K562 (cell line): ENCODE measurements around the gene THADA. TPM values are rescaled to one million over a fixed set of nuclear protein-coding genes. Genes with fewer than 3 reads are reported as not detected.

Experiments used
- ATAC-seq: fragments of 200-7000 bp; cut with Tn5 transposase; 3 replicates; pipeline ENCODE4 v1.9.1; 2020; ENCODE audit warnings: moderate library complexity
- BruUV-seq: library from RNA; stranded (reverse); fragments of 400-500 nt; replicated peaks from 2 replicates; lab custom pipeline; 2021; lab: Mats Ljungman, UMichigan
- CTCF ChIA-PET: fragments of 300-600 bp; formaldehyde crosslinking; extraction: SDS; loops from one replicate; lab custom pipeline; 2021; ENCODE audit warnings: low intra/inter-chr PET ratio; lab: Yijun Ruan, JAX
- POLR2A ChIA-PET: fragments of 300-600, 350-650 bp; sonication (Branson Sonifier 250); formaldehyde crosslinking; extraction: SDS; loops from one replicate; lab custom pipeline; 2021; ENCODE audit warnings: antibody characterized with exemption, inconsistent platforms; lab: Yijun Ruan, JAX
- DNase-seq, 4 experiments: peaks; one replicate each; pipeline versions ENCODE4 v3.0.0 to v3.0.0-alpha.2; 2011 to 2018; ENCODE audit warnings: low spot score in 3 of 4, mixed read lengths in 3 of 4; ENCODE audit errors: extremely low read depth in 1 of 4
- FAIRE-seq: peaks from 2 replicates; lab custom pipeline; 2011; peaks lifted over from hg19 to GRCh38; lab: Jason Lieb, UNC
- H2AFZ ChIP-seq: 2 replicates; pipeline ENCODE4 v1.6.0; 2011; ENCODE audit warnings: low read depth, low read length, control low read depth, inconsistent platforms
- H3K27ac ChIP-seq: fragments of 200-600 bp; 3 replicates; pipeline ENCODE4 v1.8.0; 2011; ENCODE audit warnings: low read depth, mild to moderate bottlenecking, control low read depth, inconsistent platforms, low read length, moderate library complexity, mixed read lengths; ENCODE audit errors: extremely low read depth
- H3K27me3 ChIP-seq, 2 experiments: fragments of 300-600 bp in 1 of 2; 2 replicates in 1 of 2; 3 replicates in 1 of 2; pipeline versions ENCODE4 v1.6.0 to v1.8.0; 2011; ENCODE audit warnings: inconsistent platforms in 2 of 2, low read length in 2 of 2, mild to moderate bottlenecking in 1 of 2, mixed read lengths in 1 of 2, moderate library complexity in 1 of 2; ENCODE audit not compliant: control insufficient read depth in 2 of 2, insufficient read depth in 2 of 2
- H3K36me3 ChIP-seq: fragments of 300-600 bp; 3 replicates; pipeline ENCODE4 v1.8.0; 2011; ENCODE audit warnings: mild to moderate bottlenecking, low read length, inconsistent platforms; ENCODE audit not compliant: control insufficient read depth, insufficient read depth
- H3K4me1 ChIP-seq, 2 experiments: fragments of 200-600 bp in 1 of 2; replicated peaks in 1 of 2; 2 replicates in 1 of 2; 3 replicates in 1 of 2; pipeline versions ENCODE4 v1.5.1 to v1.8.0; 2011; ENCODE audit warnings: inconsistent platforms in 2 of 2, low read length in 2 of 2, mild to moderate bottlenecking in 1 of 2, mixed read lengths in 1 of 2, moderate library complexity in 1 of 2; ENCODE audit not compliant: control insufficient read depth in 2 of 2, insufficient read depth in 2 of 2
- H3K4me2 ChIP-seq: 2 replicates; pipeline ENCODE4 v1.6.1; 2011; ENCODE audit warnings: low read length, control low read depth, inconsistent platforms, mixed read lengths; ENCODE audit not compliant: insufficient read depth
- H3K4me3 ChIP-seq: fragments of 200-600 bp; sonication (generic), shearing (Covaris generic); 2 replicates; pipeline ENCODE4 v1.5.1; 2016; ENCODE audit warnings: control low read depth, inconsistent platforms
- H3K79me2 ChIP-seq: fragments of 200-600 bp; 3 replicates; pipeline ENCODE4 v1.8.0; 2011; ENCODE audit warnings: low read length, inconsistent platforms; ENCODE audit not compliant: control insufficient read depth, insufficient read depth
- H3K9ac ChIP-seq, 2 experiments: 2 replicates each; pipeline versions ENCODE4 v1.6.0 to v1.6.1; 2011; ENCODE audit warnings: low read depth in 2 of 2, low read length in 2 of 2, control low read depth in 1 of 2, inconsistent platforms in 1 of 2, mild to moderate bottlenecking in 1 of 2, mixed read lengths in 1 of 2; ENCODE audit not compliant: insufficient read depth in 1 of 2
- H3K9me1 ChIP-seq: one replicate; pipeline ENCODE4 v1.6.0; 2011; ENCODE audit warnings: inconsistent platforms, mild to moderate bottlenecking, low read length, moderate library complexity; ENCODE audit not compliant: control insufficient read depth, insufficient read depth
- H3K9me3 ChIP-seq: replicated peaks from 2 replicates; pipeline ENCODE4 v1.5.1; 2011; ENCODE audit warnings: low read depth, low read length, inconsistent platforms; ENCODE audit not compliant: control insufficient read depth, insufficient read depth
- H4K20me1 ChIP-seq: replicated peaks from 2 replicates; pipeline ENCODE4 v1.6.1; 2011; ENCODE audit warnings: low read length, inconsistent platforms, mixed read lengths; ENCODE audit not compliant: control insufficient read depth, insufficient read depth
- L3MBTL2 ChIP-seq: fragments of 450-650 bp; IDR thresholded peaks from 2 replicates; pipeline ENCODE4 v1.6.1; 2016; ENCODE audit warnings: mild to moderate bottlenecking, moderate library complexity
- RBM39 ChIP-seq: fragments of 200-400 bp; formaldehyde crosslinking; optimal IDR thresholded peaks from 2 replicates; pipeline ENCODE3; 2018; ENCODE audit warnings: low read depth, low read length
- SIN3B ChIP-seq: fragments of 450-650 bp; IDR thresholded peaks from 2 replicates; pipeline ENCODE4 v1.6.1; 2017; ENCODE audit warnings: low read depth, mild to moderate bottlenecking, moderate library complexity
- SP1 ChIP-seq: sonication (generic); formaldehyde crosslinking; IDR thresholded peaks from 2 replicates; pipeline ENCODE4 v1.8.1; 2022; ENCODE audit warnings: mild to moderate bottlenecking, missing genetic modification reagents
- ZKSCAN1 ChIP-seq: fragments of 150-350 bp; IDR thresholded peaks from 2 replicates; pipeline ENCODE4 v1.6.1; 2016; ENCODE audit warnings: low read depth, low read length
- WGBS: fragments of 100-300 bp; shearing (Covaris generic); methylation state at CpG from one replicate; pipeline ENCODE4 v1.1.6; 2016; ENCODE audit warnings: low coverage, mixed read lengths; ENCODE audit not compliant: insufficient coverage; ENCODE audit errors: missing lambda C conversion rate; 5-methylcytosine and 5-hydroxymethylcytosine counted together
- in situ Hi-C: fragments of 300-500 bp; cut with MboI; formaldehyde crosslinking; loops from 4 replicates; pipeline ENCODE4 v1.15.0; 2018; ENCODE audit warnings: inconsistent platforms, mixed read lengths
- intact Hi-C: fragments of 100-400 bp; cut with micrococcal nuclease; formaldehyde crosslinking; loops from 2 replicates; pipeline ENCODE4 v1.14.2; 2022
- polyA plus RNA-seq, 8 experiments: library from polyadenylated mRNA; depleted of rRNA in 4 of 8; stranded (reverse) in 5 of 8; unstranded in 3 of 8; fragments of >200 nt; fragmentation: Nextera tagmentation in 2 of 8; fragmentation: Illumina TruSeq in 1 of 8; extraction: Ambion mirVana in 2 of 8; extraction: Trizol in 1 of 8; gene quantifications; 2 replicates each; pipeline versions ENCODE4 v1.2.1 to v1.2.3, GENCODE V29; 2011 to 2014; ENCODE audit warnings: inconsistent platforms in 1 of 8, missing spikeins in 1 of 8
- total RNA-seq, 7 experiments: library from RNA; depleted of rRNA in 6 of 7; stranded (reverse); fragments of >200 nt in 6 of 7; fragmentation: Illumina TruSeq in 2 of 7; extraction: Trizol in 2 of 7; gene quantifications; 2 replicates each; pipeline versions ENCODE4 v1.2.1 to v1.2.3, GENCODE V29; 2011 to 2021; ENCODE audit warnings: low replicate concordance in 1 of 7

The THADA gene
- total and polyA plus RNA-seq, 9 of the 15 experiments (the other 6 are each of a cell fraction or from before 2014, with no cell fraction given): 17.8 to 34.7 (median 31.9) TPM

DNA sequence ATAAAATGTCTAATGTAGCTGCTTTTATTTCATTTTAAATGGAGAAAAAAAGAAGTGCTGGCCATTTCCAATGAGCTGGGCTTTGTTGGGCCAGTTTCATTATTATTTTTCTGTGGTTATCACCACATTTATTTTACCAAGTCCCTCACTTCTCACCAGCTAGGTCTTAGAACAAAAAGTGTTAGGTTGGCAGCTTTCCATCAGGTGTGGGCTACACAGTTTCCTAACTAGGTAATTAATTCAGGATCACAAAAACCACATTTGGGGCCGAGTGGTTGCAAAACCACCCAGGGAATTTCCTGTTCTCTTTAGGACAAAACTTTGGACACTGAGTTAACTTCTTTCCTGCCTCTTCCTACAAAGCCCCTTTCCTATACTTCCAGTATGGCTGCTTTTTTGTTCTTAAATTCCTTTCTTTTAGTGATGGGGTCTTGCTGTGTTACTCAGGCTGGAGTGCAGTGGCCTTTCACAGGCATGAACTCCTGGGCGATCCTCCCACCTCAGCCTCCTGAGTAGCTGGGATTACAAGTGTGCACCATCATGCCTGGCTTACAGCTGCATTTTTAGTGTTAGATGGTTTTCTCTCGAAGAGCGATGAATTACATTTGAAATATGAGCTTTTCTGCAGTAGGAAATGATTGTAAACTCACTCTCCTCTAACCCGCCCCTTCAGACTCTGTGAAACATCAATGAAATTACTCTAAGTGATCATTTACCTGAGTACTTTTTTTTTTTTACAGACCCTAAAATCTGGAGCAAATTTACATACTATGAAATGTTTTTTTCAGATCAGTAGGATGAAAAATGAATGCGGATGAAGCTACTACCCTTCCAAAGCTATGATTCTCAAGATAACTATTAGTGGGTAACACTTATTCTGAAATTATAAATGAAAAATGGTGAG, 366.8 kb downstream of the THADA start:
- H3K4me2 ChIP-seq: no peak overlapping the region

More for the DNA sequence above, 366.8 kb downstream of the THADA start:
- Histone ChIP-seq H3K79me2 (peaks cover 38% of the 10 kb centered on the region), H3K4me1 (peaks cover 12 to 40% of the 10 kb centered on the region in 2 experiments; a peak in 4 of 5 replicates), H3K9me1 (no peaks in the 10 kb centered on the region), H3K27ac (no peak overlapping the region), H3K9me3 (no peaks in the 10 kb centered on the region), H3K4me3 (no peak overlapping the region), H3K9ac (no peak overlapping the region), H4K20me1 (no peaks in the 10 kb centered on the region; the same call in 1 of the 2 replicates), H2AFZ (no peak overlapping the region), H3K27me3 (no peaks in the 10 kb centered on the region), H3K36me3 (peaks cover 25% of the 10 kb centered on the region; the same call in 2 of the 3 replicates)
- intact Hi-C loops (loop anchor here (1.0 to 5.0 kb wide), 7 partner anchors 98 to 313 kb away; no protein-coding TSS in a partner anchor), in situ Hi-C loops (loop anchor here (5.0 to 10.0 kb wide), 3 partner anchors 54 to 402 kb away; no protein-coding TSS in a partner anchor)
- POLR2A ChIA-PET: interaction anchor here (0.6 to 2.1 kb wide), 14 partner anchors 9 to 406 kb away, joined by 3 to 9 read pairs (median 4); no protein-coding TSS in a partner anchor
- DNase-seq: no peak
- WGBS: 44% methylated on average over 6 of the region's 6 CpGs
- ATAC-seq: no peak
- BruUV-seq: no TSS peak
- CTCF ChIA-PET: interaction anchor here (0.6 to 6.3 kb wide), 10 partner anchors 98 to 400 kb away, joined by 3 to 41 read pairs (median 16); no protein-coding TSS in a partner anchor
- TF ChIP-seq RBM39 (no peak), SIN3B (no peak), ZKSCAN1 (no peak), L3MBTL2 (0 out of 2 replicates have a peak, but pooled peaks have one; percentile 17), SP1 (CRISPR knock-in tag) (0 out of 2 replicates have a peak, but pooled peaks have one; percentile 1)
- peak; percentile 51 for FAIRE-seq
